ENCODE data around the gene DDX60. TPM values are rescaled to one million over a fixed set of nuclear protein-coding genes. Genes with fewer than 3 reads are reported as not detected.
"Not testable (repeated sequence)": the region's sequence is repeated elsewhere in the genome, so short reads cannot be mapped to it uniquely, and the experiment has no call there.

The DDX60 gene
- total RNA-seq, 2 donors from 2014 or later: 4.0 to 4.7 TPM

DNA sequence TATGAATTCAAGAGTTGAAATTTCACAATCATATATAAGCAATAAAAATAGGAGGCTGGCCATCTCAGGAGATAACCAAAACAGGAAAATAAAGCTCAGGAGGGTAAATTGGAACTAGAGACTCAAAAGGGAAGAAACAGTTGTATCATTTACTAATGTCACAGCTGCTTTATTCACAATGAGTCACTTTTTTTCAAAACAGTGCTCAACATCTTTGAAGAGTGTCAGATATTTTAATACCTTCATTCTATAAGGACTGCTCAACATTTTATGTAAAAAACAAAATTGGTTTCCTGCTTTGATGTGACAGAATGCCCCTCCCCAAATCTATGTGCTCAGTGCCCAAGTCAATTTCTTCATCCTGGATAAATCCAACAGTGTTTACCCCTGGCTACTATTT lies 97.7 kb downstream of the DDX60 start:
- TF ChIP-seq POLR2A (IDR thresholded peaks at IDR 0.05): no peak
- TF ChIP-seq, protein P1, sequence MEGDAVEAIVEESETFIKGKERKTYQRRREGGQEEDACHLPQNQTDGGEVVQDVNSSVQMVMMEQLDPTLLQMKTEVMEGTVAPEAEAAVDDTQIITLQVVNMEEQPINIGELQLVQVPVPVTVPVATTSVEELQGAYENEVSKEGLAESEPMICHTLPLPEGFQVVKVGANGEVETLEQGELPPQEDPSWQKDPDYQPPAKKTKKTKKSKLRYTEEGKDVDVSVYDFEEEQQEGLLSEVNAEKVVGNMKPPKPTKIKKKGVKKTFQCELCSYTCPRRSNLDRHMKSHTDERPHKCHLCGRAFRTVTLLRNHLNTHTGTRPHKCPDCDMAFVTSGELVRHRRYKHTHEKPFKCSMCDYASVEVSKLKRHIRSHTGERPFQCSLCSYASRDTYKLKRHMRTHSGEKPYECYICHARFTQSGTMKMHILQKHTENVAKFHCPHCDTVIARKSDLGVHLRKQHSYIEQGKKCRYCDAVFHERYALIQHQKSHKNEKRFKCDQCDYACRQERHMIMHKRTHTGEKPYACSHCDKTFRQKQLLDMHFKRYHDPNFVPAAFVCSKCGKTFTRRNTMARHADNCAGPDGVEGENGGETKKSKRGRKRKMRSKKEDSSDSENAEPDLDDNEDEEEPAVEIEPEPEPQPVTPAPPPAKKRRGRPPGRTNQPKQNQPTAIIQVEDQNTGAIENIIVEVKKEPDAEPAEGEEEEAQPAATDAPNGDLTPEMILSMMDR (IDR thresholded peaks at IDR 0.05): no peak
- Histone ChIP-seq H3K9me3 (no peaks in the 10 kb centered on the region), H3K36me3 (replicated peaks in 1 of 2; ENCODE audit: insufficient read depth in 1 of 2, low read depth in 2 of 2) (peaks cover 0 to 5% of the 10 kb centered on the region in 2 donors), H3K27ac (no peak overlapping the region), H3K27me3 (no peaks in the 10 kb centered on the region), H3K4me1 (no peaks in the 10 kb centered on the region), H3K4me3 (no peak overlapping the region)
- intact Hi-C loops (cut with DNase I): no loop called here
- DNase-seq (no peak), ATAC-seq (no peak)

DNA sequence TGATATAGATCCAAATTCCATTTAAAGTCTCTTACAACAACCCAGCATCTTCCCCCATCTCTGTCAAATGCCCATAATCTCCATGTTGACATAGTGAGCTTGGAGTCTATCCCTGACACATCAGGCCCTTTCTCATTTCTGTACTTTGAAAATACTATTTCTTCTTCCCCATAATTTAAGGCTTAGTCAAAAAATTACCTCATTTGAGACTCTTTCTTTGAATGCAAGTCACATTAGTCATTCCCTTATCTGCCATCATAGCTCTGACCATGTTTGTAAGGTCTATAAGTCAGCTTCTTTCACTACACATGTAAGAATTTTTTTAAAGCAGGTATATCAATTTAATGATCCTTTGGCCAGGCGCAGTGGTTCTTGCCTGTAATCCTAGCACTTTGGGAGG lies 99.9 kb downstream of the DDX60 start:
- 100% methylated on average over 1 of the region's 1 CpG for WGBS, 2 donors
- Histone ChIP-seq H3K4me1 (no peaks in the 10 kb centered on the region), H3K4me3 (no peak overlapping the region), H3K27ac (no peak overlapping the region), H3K27me3 (no peaks in the 10 kb centered on the region), H3K9me3 (no peaks in the 10 kb centered on the region), H3K36me3 (replicated peaks in 1 of 2; ENCODE audit: insufficient read depth in 1 of 2, low read depth in 2 of 2) (peaks cover 0 to 5% of the 10 kb centered on the region in 2 donors)
- intact Hi-C loops (cut with DNase I): no loop called here
- DNase-seq (no peak), ATAC-seq (no peak)
- TF ChIP-seq, protein P1 (IDR thresholded peaks at IDR 0.05): no peak
- no peak for TF ChIP-seq POLR2A (IDR thresholded peaks at IDR 0.05)

DNA sequence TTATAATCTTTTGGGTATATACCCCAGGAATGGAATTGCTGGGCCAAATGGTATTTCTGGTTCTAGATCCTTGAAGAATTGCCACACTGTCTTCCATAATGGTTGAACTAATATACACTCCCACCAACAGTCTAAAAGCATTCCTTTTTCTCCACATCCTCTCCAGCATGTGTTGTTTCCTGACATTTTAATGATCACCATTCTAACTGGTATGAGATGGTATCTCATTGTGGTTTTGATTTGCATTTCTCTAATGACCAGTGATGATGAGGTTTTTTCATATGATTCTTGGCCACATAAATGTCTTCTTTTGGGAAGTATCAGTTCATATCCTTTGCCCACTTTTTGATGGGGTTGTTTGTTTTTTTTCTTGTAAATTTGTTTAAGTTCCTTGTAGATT lies 105.0 kb downstream of the DDX60 start:
- DNase-seq; H3K4me1 ChIP-seq; H3K4me3 ChIP-seq; ATAC-seq; H3K36me3 ChIP-seq (replicated peaks in 1 of 2; ENCODE audit: insufficient read depth in 1 of 2, low read depth in 2 of 2); H3K9me3 ChIP-seq; H3K27me3 ChIP-seq; intact Hi-C loops (cut with DNase I); H3K27ac ChIP-seq: not testable (repeated sequence)

DNA sequence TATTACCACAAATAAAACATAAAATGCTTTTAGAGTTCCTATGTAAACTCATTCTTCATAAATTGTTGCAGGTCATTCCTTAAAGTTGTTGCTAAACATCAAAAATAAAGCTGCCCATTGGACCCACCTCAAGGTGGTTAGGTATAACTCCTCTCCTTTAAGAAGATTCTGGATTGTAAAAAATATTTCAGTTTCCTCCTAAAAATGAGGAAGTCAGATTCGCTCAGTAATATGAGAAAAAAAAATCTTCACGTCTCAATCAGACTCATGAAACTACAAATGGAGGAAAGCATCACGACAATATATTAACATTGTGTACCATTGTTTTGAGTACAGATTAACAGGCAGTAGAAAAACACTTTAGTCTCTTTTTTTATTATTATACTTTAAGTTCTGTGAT lies 105.9 kb downstream of the DDX60 start:
- no peak for ATAC-seq
- 65 to 83% methylated on average over 3 of the region's 3 CpGs for WGBS, 2 donors
- intact Hi-C loops (cut with DNase I): no loop called here

DNA sequence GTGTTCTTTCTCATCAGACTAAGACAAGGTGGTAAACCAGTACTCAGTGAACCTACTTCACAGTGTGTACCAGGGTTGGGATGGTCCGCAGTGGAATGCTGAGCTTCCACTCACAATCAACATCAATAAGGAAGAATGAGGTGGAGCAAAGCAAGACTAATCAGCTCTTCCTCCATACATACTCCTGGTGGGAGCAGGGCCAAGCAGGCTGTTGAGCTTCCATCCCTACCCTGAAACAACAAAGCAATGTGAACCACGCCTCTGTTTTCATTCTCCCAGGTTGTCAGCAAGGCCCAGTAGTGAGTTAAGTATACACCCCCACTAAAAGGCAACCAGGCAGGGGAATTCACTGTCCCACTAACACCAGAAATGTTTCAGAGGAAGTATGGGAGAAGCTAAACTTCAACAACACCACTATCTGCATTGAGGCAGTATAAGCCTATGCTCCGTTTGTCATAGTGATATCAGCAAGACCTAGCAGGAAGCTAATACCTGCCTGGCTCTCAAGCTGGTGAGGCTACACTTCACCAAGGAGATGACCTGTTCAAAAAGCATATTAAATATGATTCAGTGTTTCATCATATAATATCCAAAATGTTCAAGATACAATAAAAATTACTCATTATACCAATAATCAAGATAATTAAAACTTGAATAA lies 109.5 kb downstream of the DDX60 start:
- no peak for TF ChIP-seq POLR2A (IDR thresholded peaks at IDR 0.05)
- TF ChIP-seq, protein P1 (IDR thresholded peaks at IDR 0.05): no peak
- no peaks in the 10 kb centered on the region for H3K4me1 ChIP-seq
- DNase-seq: no peak
- no peak overlapping the region for H3K4me3 ChIP-seq
- no peaks in the 10 kb centered on the region for H3K36me3 ChIP-seq (replicated peaks in 1 of 2; ENCODE audit: insufficient read depth in 1 of 2, low read depth in 2 of 2)
- intact Hi-C loops (cut with DNase I): no loop called here
- H3K27me3 ChIP-seq: no peaks in the 10 kb centered on the region
- WGBS, 2 donors: 79 to 92% methylated on average over 3 of the region's 3 CpGs
- no peak overlapping the region for H3K27ac ChIP-seq
- ATAC-seq: no peak
- H3K9me3 ChIP-seq: no peaks in the 10 kb centered on the region

More for the DNA sequence above, 105.9 kb downstream of the DDX60 start:
- Histone ChIP-seq H3K27ac (no peak overlapping the region), H3K36me3 (replicated peaks in 1 of 2; ENCODE audit: insufficient read depth in 1 of 2, low read depth in 2 of 2) (peaks cover 0 to 3% of the 10 kb centered on the region in 2 donors), H3K4me1 (no peaks in the 10 kb centered on the region), H3K9me3 (no peaks in the 10 kb centered on the region), H3K27me3 (no peaks in the 10 kb centered on the region), H3K4me3 (no peak overlapping the region)
- TF ChIP-seq, protein P1 (IDR thresholded peaks at IDR 0.05): no peak
- no peak for DNase-seq
